Natural killer cell treated with Interleukin-12 subunit alpha and Interleukin-12 subunit beta and Interleukin-15 and Interleukin-18, amount 100 ng/mL, for 72 hours (primary cell): ENCODE measurements around the gene FKBP15. TPM values are rescaled to one million over a fixed set of nuclear protein-coding genes. Genes with fewer than 3 reads are reported as not detected.
"Not testable (repeated sequence)": the region's sequence is repeated elsewhere in the genome, so short reads cannot be mapped to it uniquely, and the experiment has no call there.

Experiments used
- ATAC-seq, 2 donors: fragments of 150-1000 bp; cut with Tn5 transposase in 1 of 2; sonication (Bioruptor Pico), chemical (Tn5 transposase) in 1 of 2; 2 replicates each; pipeline ENCODE4 v1.10.0; 2021
- DNase-seq: peaks from one replicate; pipeline ENCODE4 v3.0.0; 2022; ENCODE audit warnings: low spot score
- H3K27ac Mint-ChIP-seq, 2 donors: 1 replicate in 1 of 2; 2 replicates in 1 of 2; pipeline ENCODE4 v1.8.0; 2022; ENCODE audit warnings: mixed read lengths in 2 of 2, mild to moderate bottlenecking in 1 of 2, moderate library complexity in 1 of 2
- H3K27me3 Mint-ChIP-seq, 2 donors: 1 replicate in 1 of 2; 2 replicates in 1 of 2; pipeline ENCODE4 v1.8.0; 2022; ENCODE audit warnings: mixed read lengths in 2 of 2
- H3K36me3 Mint-ChIP-seq: one replicate; pipeline ENCODE4 v1.8.0; 2022; ENCODE audit warnings: mixed read lengths
- H3K4me1 Mint-ChIP-seq, 2 donors: 1 replicate in 1 of 2; 2 replicates in 1 of 2; pipeline ENCODE4 v1.8.0; 2022; ENCODE audit warnings: low read depth in 2 of 2, mixed read lengths in 2 of 2, mild to moderate bottlenecking in 1 of 2
- H3K4me3 Mint-ChIP-seq: one replicate; pipeline ENCODE4 v1.8.0; 2022; ENCODE audit warnings: mixed read lengths
- H3K9me3 Mint-ChIP-seq: 2 replicates; pipeline ENCODE4 v1.8.0; 2022; ENCODE audit warnings: mixed read lengths
- total RNA-seq, 2 donors: library from RNA; stranded (reverse); gene quantifications; one replicate each; pipeline ENCODE4 v1.2.3, GENCODE V29; 2022

FKBP15 gene
- total RNA-seq, 2 donors from 2014 or later: 47.2 to 60.4 TPM

GRCh38 chr9:113139953-113140352, 81.1 kb downstream of the FKBP15 start:
- Mint-ChIP-seq H3K36me3 (no peaks in the 10 kb centered on the region), H3K9me3 (no peaks in the 10 kb centered on the region), H3K27me3 (peaks cover 22 to 29% of the 10 kb centered on the region in 2 donors), H3K27ac (no peak overlapping the region), H3K4me1 (no peaks in the 10 kb centered on the region), H3K4me3 (no peak overlapping the region)
- no peak for ATAC-seq
- DNase-seq: no peak

DNA sequence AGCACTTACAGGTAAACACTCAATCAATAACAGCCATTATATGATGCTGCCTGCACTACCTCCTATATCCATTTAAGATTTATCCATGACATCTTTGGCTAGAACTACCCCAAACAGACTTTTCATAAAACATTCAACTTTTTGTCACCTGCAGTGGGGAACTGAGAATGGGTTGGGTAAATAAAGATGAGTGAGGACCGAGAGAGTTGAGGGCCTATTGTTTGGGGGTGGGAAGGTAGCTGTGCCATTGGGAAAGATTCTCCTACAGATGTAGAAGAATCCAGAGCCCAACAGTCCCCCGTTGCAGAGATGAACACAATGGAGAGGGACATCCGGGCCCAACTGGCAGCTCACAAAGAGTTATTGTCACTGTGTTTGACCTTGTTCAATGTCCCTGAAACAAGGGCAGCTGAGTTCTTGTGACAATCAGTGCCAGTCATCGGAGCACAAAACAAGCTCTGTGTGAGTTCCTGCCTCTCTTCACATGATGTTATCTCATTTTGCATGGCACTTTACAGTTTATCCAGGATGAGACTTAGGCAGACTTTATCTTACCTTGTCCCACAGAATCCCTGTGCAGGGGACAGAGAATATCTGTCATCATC, 81.8 kb downstream of the FKBP15 start:
- no peaks in the 10 kb centered on the region for H3K9me3 Mint-ChIP-seq
- no peak overlapping the region for H3K27ac Mint-ChIP-seq
- DNase-seq: no peak
- no peaks in the 10 kb centered on the region for H3K36me3 Mint-ChIP-seq
- no peak overlapping the region for H3K4me3 Mint-ChIP-seq
- H3K4me1 Mint-ChIP-seq: no peaks in the 10 kb centered on the region
- H3K27me3 Mint-ChIP-seq: peaks cover 18 to 22% of the 10 kb centered on the region in 2 donors
- no peak for ATAC-seq

- H3K9me3 Mint-ChIP-seq: no peaks in the 10 kb centered on the region
Observed at GRCh38 chr9:113138760-113139159, 82.3 kb downstream of the FKBP15 start.

GRCh38 chr9:113137196-113138168, 83.6 kb downstream of the FKBP15 start:
- Mint-ChIP-seq H3K9me3 (no peaks in the 10 kb centered on the region), H3K4me3 (no peak overlapping the region), H3K27me3 (peaks cover 15 to 30% of the 10 kb centered on the region in 2 donors), H3K4me1 (no peaks in the 10 kb centered on the region), H3K27ac (no peak overlapping the region), H3K36me3 (no peaks in the 10 kb centered on the region)
- peak in 1 of 2 donors; percentile 20 for ATAC-seq
- no peak for DNase-seq

More at GRCh38 chr9:113138760-113139159, 82.3 kb downstream of the FKBP15 start:
- Mint-ChIP-seq H3K36me3 (no peaks in the 10 kb centered on the region), H3K4me1 (no peaks in the 10 kb centered on the region), H3K27me3 (peaks cover 18 to 24% of the 10 kb centered on the region in 2 donors), H3K4me3 (no peak overlapping the region), H3K27ac (no peak overlapping the region)
- DNase-seq (no peak), ATAC-seq (no peak)

DNA sequence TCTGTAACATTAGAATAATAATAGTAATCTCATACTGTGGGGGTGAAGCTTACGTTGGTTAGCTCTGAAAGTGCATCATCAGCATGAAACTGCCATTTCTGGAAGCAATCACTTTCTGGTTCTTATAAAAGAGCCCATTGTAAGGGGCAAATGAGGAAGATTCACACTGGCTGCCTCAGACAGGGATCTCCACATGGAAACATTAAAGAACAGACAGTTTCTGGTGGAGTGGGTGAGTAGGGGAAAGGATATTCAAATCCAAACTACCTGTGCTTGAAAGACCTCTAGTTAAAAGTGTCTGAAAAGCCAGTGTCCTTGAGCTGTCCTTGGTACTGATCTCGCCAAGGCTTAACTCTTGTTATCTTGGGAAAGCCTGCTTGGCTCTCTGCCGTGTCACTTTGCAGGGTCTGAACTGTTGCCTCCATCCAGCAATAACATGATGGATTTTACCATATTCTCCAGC, 89.4 kb downstream of the FKBP15 start:
- ATAC-seq: no peak
- no peaks in the 10 kb centered on the region for H3K4me1 Mint-ChIP-seq
- no peak for DNase-seq
- no peaks in the 10 kb centered on the region for H3K9me3 Mint-ChIP-seq
- peaks cover 27 to 52% of the 10 kb centered on the region in 2 donors for H3K27me3 Mint-ChIP-seq
- no peak overlapping the region for H3K4me3 Mint-ChIP-seq
- no peaks in the 10 kb centered on the region for H3K36me3 Mint-ChIP-seq
- H3K27ac Mint-ChIP-seq: no peak overlapping the region

- Mint-ChIP-seq H3K4me3 (no peak overlapping the region), H3K27me3 (peaks cover 31 to 45% of the 10 kb centered on the region in 2 donors), H3K9me3 (no peaks in the 10 kb centered on the region), H3K36me3 (no peaks in the 10 kb centered on the region), H3K27ac (no peak overlapping the region), H3K4me1 (no peaks in the 10 kb centered on the region)
- ATAC-seq: no peak
- DNase-seq: no peak
Observed at GRCh38 chr9:113129884-113130283, 91.2 kb downstream of the FKBP15 start.

DNA sequence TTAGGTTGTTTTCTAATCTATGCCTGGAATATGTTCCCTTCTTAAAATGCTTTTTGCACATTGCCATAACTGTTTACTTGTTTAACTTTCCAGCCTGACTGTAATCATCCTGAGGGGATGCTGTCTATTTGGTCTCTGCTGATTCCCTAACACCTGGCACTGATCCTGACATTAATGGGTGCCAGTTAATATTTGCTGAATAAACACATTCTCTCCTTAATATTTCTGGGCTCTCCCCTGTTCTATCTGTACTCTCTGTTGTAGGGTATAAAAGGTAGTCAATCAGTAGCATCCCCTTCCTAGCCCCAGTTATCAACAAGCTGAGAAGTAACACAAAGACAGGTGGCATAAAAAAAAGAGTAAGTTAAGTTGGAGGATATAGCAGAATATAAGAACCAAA, 91.6 kb downstream of the FKBP15 start:
- Mint-ChIP-seq H3K27me3 (peaks cover 31 to 45% of the 10 kb centered on the region in 2 donors), H3K9me3 (no peaks in the 10 kb centered on the region), H3K27ac (no peak overlapping the region), H3K36me3 (no peaks in the 10 kb centered on the region), H3K4me1 (no peaks in the 10 kb centered on the region), H3K4me3 (no peak overlapping the region)
- ATAC-seq: no peak
- DNase-seq: no peak

DNA sequence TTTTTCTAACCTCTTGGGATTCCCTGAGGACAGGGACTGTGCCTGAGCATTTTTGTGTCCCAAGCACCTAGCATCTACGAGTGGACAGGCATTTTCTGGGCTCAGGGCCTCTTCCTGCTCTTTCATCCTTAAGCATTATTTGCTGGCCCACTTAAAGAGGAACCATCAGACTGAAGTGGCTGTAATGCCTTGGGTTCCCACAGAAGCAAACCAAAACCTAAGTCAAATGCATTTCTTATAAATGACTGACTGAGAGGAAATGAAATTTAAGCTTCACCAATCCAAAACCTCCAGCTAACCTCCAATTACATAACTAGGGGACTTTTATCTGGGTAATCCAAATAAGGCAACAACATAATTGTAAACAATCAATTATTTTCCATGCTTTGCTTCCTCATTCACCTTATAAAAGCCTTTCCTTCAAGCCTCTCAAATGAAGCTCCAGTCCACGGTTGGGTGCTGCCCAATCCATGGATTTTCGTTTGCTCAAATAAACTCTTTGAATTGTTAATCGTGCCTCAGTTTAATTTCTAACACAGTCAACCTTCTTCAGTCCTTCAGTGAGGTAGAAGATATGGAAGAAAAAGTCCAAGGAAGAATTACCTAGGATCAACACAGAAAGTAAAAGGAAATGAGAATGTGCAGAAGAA, 95.6 kb downstream of the FKBP15 start:
- H3K36me3 Mint-ChIP-seq: no peaks in the 10 kb centered on the region
- no peak overlapping the region for H3K27ac Mint-ChIP-seq
- DNase-seq (no peak), ATAC-seq (no peak)
- no peaks in the 10 kb centered on the region for H3K4me1 Mint-ChIP-seq
- no peak overlapping the region for H3K4me3 Mint-ChIP-seq
- H3K27me3 Mint-ChIP-seq: peaks cover 25 to 42% of the 10 kb centered on the region in 2 donors
- H3K9me3 Mint-ChIP-seq: no peaks in the 10 kb centered on the region

DNA sequence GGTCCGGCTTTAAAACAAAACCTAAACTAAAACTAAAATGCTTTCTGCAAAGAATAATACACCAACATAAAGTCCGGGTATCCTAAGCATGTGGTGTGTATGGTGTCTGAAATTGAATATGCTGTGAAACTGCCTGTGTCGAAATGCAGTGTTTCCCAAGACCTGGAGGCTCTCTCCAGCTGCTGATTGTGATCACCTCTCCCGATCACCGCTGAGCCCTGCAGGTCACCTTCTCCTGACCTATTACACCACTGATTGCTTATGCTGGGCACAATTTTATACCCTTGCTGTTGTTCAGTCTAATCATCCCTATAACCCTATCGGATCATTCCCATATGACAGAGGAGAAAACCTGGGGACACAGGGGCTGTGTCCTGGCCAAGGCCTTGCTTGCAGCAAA, 102.2 kb downstream of the FKBP15 start:
- H3K36me3 Mint-ChIP-seq, H3K27ac Mint-ChIP-seq, DNase-seq, H3K4me3 Mint-ChIP-seq, H3K9me3 Mint-ChIP-seq, H3K4me1 Mint-ChIP-seq, H3K27me3 Mint-ChIP-seq, ATAC-seq: not testable (repeated sequence)

Other genes with a start within 250 kb of the FKBP15 start
- gene ZNF883, start 209.1 kb downstream of the FKBP15 start, total RNA-seq: under 1 TPM; 0.22 to 0.83 TPM
- gene ZFP37, start 164.6 kb downstream of the FKBP15 start, total RNA-seq: 1 to 10 TPM in 1 of 2 donors, under 1 TPM in 1; 0.84 to 2.5 TPM
- gene SLC31A2, start 70.3 kb downstream of the FKBP15 start, total RNA-seq: 1 to 10 TPM; 4.3 to 4.8 TPM
- gene SLC31A1, start 267 bp upstream of the FKBP15 start, total RNA-seq: 10 to 100 TPM; 20.0 to 20.5 TPM
- gene CDC26, start 54.3 kb upstream of the FKBP15 start, total RNA-seq: 10 to 100 TPM; 16.5 to 39.1 TPM
- gene PRPF4, start 54.4 kb upstream of the FKBP15 start, total RNA-seq: 10 to 100 TPM; 33.9 to 47.8 TPM
- not detected for gene RNF183, start 82.1 kb upstream of the FKBP15 start, total RNA-seq
- 1 to 10 TPM in 1 of 2 donors, under 1 TPM in 1; 0.83 to 1.4 TPM for gene WDR31, start 119.0 kb upstream of the FKBP15 start, total RNA-seq
- gene BSPRY, start 128.3 kb upstream of the FKBP15 start, total RNA-seq: 1 to 10 TPM; 2.5 to 5.0 TPM
- gene HDHD3, start 155.7 kb upstream of the FKBP15 start, total RNA-seq: 10 to 100 TPM; 11.0 to 15.7 TPM
- 10 to 100 TPM; 18.7 to 19.5 TPM for gene ALAD, start 180.0 kb upstream of the FKBP15 start, total RNA-seq
- 10 to 100 TPM; 62.7 to 76.1 TPM for gene POLE3, start 189.4 kb upstream of the FKBP15 start, total RNA-seq
- 1 to 10 TPM; 1.1 to 1.3 TPM for gene C9orf43, start 189.5 kb upstream of the FKBP15 start, total RNA-seq
- gene RGS3, start 242.4 kb upstream of the FKBP15 start, total RNA-seq: 100 to 1,000 TPM in 1 of 2 donors, 10 to 100 TPM in 1; 71.7 to 144 TPM